DOHH2 (cell line): ENCODE results near the gene MLST8.
"Not testable (repeated sequence)": the region's sequence is repeated elsewhere in the genome, so short reads cannot be mapped to it uniquely, and the experiment has no call there.

ENCODE experiments used
- H3F3A ChIP-seq: fragments of 200-600 bp; sonication (generic), shearing (Covaris generic); 2 replicates; pipeline ENCODE4 v1.6.0; 2016; ENCODE audit warnings: antibody characterized with exemption, mild to moderate bottlenecking; ENCODE audit not compliant: control insufficient read depth, insufficient read depth
- H3K27ac ChIP-seq: fragments of 200-600 bp; sonication (generic); 2 replicates; pipeline ENCODE4 v1.5.1; 2014; ENCODE audit warnings: low read depth, mild to moderate bottlenecking, low read length, moderate library complexity
- H3K27me3 ChIP-seq: fragments of 200-600 bp; sonication (generic); 2 replicates; pipeline ENCODE4 v1.6.1; 2014; ENCODE audit warnings: mild to moderate bottlenecking, low read length, mixed read lengths; ENCODE audit not compliant: control insufficient read depth
- H3K36me3 ChIP-seq: fragments of 200-600 bp; sonication (generic); 2 replicates; pipeline ENCODE4 v1.6.1; 2014; ENCODE audit warnings: mild to moderate bottlenecking, low read length, moderate library complexity, mixed read lengths; ENCODE audit not compliant: control insufficient read depth
- H3K4me1 ChIP-seq: fragments of 200-600 bp; sonication (generic); 2 replicates; pipeline ENCODE4 v1.6.1; 2014; ENCODE audit warnings: mild to moderate bottlenecking, low read length, mixed read lengths; ENCODE audit not compliant: control insufficient read depth
- H3K4me2 ChIP-seq: fragments of 200-600 bp; sonication (generic); 2 replicates; pipeline ENCODE4 v1.6.0; 2014; ENCODE audit warnings: mild to moderate bottlenecking, low read length, moderate library complexity
- H3K4me3 ChIP-seq: fragments of 200-600 bp; sonication (generic); 2 replicates; pipeline ENCODE4 v1.5.1; 2014; ENCODE audit warnings: mild to moderate bottlenecking, low read length, mixed read lengths
- H3K79me2 ChIP-seq: fragments of 200-600 bp; sonication (generic); 2 replicates; pipeline ENCODE4 v1.6.1; 2014; ENCODE audit warnings: mild to moderate bottlenecking, low read length, mixed read lengths; ENCODE audit not compliant: control insufficient read depth
- H3K9me2 ChIP-seq: fragments of 200-600 bp; sonication (generic); replicated peaks from 2 replicates; pipeline ENCODE4 v1.6.1; 2014; ENCODE audit warnings: mild to moderate bottlenecking, low read length, mixed read lengths; ENCODE audit not compliant: control insufficient read depth
- H3K9me3 ChIP-seq: fragments of 200-600 bp; sonication (generic); 2 replicates; pipeline ENCODE4 v1.6.1; 2014; ENCODE audit warnings: antibody characterized with exemption, low read length, mixed read lengths; ENCODE audit not compliant: control insufficient read depth, insufficient read depth
- H4K20me1 ChIP-seq: fragments of 200-600 bp; sonication (generic); 2 replicates; pipeline ENCODE4 v1.6.0; 2014; ENCODE audit warnings: low read depth, mild to moderate bottlenecking, antibody characterized with exemption, low read length, moderate library complexity; ENCODE audit not compliant: control insufficient read depth, insufficient read depth
- EZH2phosphoT487 ChIP-seq: fragments of 200-600 bp; sonication (generic); IDR thresholded peaks from 2 replicates; pipeline ENCODE4 v1.6.1; 2017; ENCODE audit warnings: borderline replicate concordance, mild to moderate bottlenecking, antibody characterized with exemption, low read length, moderate library complexity, mixed read lengths
- TF ChIP-seq, protein P1 (sequence below): fragments of 200-600 bp; sonication (generic); IDR thresholded peaks from one replicate; pipeline ENCODE4 v1.5.1; 2014; ENCODE audit warnings: antibody characterized with exemption, mild to moderate bottlenecking, low read depth, low read length; ENCODE audit not compliant: poor library complexity, severe bottlenecking

Gene MLST8

DNA sequence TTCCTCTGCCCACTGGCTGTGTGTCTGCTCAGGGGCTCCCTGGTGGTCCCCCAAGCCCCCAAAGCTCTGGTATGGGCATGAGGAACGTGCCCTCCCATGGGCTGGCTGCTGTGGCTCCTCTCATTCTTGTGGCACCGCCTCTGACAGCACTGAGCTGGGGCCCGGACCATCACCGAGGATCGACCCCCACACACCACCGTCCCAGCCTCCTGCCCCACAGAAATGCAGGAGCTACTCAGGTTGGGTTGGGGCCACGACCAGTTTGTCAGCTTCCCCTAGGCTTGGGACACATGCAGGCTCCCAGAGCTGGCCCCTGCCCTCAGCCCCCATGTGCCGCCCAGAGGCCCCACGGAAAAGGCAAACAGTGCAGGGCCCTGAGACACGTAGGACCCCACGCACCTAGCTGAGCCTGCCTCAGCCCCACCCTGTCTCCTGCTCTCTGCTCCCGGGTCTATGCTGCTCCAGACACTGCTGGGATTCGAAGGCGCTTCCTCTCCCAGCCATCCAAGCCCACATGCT, 5.6 kb upstream of the MLST8 start:
- peaks cover 5% of the 10 kb centered on the region; the same call in 1 of the 2 replicates for H4K20me1 ChIP-seq
- no peaks in the 10 kb centered on the region for H3K79me2 ChIP-seq
- TF ChIP-seq, protein P1, sequence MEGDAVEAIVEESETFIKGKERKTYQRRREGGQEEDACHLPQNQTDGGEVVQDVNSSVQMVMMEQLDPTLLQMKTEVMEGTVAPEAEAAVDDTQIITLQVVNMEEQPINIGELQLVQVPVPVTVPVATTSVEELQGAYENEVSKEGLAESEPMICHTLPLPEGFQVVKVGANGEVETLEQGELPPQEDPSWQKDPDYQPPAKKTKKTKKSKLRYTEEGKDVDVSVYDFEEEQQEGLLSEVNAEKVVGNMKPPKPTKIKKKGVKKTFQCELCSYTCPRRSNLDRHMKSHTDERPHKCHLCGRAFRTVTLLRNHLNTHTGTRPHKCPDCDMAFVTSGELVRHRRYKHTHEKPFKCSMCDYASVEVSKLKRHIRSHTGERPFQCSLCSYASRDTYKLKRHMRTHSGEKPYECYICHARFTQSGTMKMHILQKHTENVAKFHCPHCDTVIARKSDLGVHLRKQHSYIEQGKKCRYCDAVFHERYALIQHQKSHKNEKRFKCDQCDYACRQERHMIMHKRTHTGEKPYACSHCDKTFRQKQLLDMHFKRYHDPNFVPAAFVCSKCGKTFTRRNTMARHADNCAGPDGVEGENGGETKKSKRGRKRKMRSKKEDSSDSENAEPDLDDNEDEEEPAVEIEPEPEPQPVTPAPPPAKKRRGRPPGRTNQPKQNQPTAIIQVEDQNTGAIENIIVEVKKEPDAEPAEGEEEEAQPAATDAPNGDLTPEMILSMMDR: no peak
- TF ChIP-seq EZH2phosphoT487: no peak
- no peaks in the 10 kb centered on the region for H3K9me3 ChIP-seq
- no peak overlapping the region for H3K4me3 ChIP-seq
- peaks cover 14% of the 10 kb centered on the region for H3K4me1 ChIP-seq
- H3K36me3 ChIP-seq: no peaks in the 10 kb centered on the region
- H3K27ac ChIP-seq: no peak overlapping the region
- peaks cover 49% of the 10 kb centered on the region for H3K27me3 ChIP-seq
- H3K9me2 ChIP-seq: no peaks in the 10 kb centered on the region
- H3K4me2 ChIP-seq: no peak overlapping the region
- no peaks in the 10 kb centered on the region for H3F3A ChIP-seq

DNA sequence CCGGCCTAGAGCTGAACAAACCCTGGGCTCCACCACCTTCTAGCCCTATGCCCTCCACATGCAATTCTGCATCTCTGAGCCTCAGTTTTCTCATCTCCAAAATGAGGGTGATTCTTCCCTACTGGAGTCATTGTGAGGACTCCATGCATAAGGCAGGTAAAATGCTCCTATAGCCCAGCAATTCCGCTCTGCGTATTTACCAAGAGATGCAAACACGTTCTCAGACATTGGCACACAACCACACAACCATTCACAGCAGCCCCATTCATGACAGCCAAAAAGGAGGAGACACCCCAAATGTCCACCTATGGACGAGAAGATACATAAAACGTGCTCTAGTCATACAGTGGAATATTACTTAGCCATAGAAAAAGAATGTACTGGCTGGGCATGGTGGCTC, 4.9 kb upstream of the MLST8 start:
- Histone ChIP-seq H3K27me3 (peaks cover 42% of the 10 kb centered on the region), H3K36me3 (no peaks in the 10 kb centered on the region), H3K27ac (no peak overlapping the region), H3K9me2 (no peaks in the 10 kb centered on the region), H3K4me3 (no peak overlapping the region), H3K9me3 (no peaks in the 10 kb centered on the region), H4K20me1 (peaks cover 1% of the 10 kb centered on the region; the same call in 1 of the 2 replicates), H3K4me2 (no peak overlapping the region), H3K79me2 (no peaks in the 10 kb centered on the region), H3K4me1 (peaks cover 14% of the 10 kb centered on the region), H3F3A (no peaks in the 10 kb centered on the region)
- TF ChIP-seq, protein P1: no peak
- no peak for TF ChIP-seq EZH2phosphoT487

DNA sequence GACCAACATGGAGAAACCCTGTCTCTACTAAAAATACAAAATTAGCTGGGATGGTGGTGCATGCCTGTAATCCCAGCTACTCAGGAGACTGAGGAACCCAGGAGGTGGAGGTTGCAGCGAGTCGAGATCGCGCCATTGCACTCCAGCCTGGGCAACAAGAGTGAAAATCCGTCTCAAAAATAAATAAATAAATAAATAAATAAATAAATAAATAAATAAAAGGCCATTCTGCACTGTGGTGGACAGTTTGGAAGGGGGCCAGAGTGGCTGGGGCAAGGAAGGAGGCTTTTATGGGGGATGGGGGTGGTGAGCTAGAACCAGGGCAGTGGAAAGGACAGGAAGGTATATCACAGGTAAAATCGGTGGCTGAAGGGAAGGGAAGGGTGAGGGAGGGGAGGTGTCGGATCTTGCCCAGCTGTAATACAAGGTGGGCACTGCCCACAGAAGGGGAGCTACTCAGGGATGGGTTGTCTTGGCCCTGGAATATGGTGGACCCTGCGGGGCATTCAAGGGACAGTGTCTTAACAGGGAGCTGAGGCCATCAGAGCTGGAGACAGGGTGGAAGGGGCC, 2.0 kb upstream of the MLST8 start:
- H3K4me1 ChIP-seq: peaks cover 19% of the 10 kb centered on the region
- not testable (repeated sequence) for H3K4me2 ChIP-seq

DNA sequence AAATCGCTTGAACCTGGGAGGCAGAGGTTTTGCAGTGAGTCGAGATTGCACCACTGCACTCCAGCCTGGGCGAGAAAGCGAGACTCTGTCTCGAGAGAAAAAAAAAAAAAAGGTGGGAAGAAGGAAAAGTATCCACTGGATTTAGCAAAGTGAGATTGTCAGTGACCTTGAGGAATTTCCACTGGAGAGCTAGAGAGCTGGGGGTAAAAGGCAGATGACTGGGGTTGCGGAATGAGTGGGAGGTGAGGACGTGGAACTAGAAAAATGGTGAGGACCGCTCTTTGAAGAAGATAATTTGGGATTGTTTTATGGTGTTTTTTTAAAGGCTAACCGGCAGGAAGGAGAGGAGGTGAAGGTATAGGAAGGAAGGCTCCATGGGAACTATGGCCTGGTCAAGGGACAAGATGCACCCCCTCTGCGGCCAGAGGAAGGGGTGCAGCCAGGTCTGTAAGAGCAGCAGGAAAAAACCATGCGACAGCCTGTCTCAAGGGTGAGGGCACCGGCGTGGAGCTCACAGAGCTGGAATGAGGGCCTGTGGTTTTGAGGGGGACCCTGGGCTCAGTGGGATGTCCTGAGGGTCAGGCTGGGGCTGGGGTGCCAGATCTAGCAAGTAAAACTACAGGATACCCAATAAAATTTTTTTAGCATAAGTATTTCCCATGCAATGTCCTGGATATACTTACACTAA, 694 bp upstream of the MLST8 start:
- Histone ChIP-seq H3K4me1 (peaks cover 19% of the 10 kb centered on the region), H4K20me1 (no peaks in the 10 kb centered on the region), H3K27ac (peak overlapping the region; percentile 56; the same call in 1 of the 2 replicates), H3K9me2 (no peaks in the 10 kb centered on the region), H3K4me3 (peak overlapping the region; percentile 96), H3K36me3 (peaks cover 36% of the 10 kb centered on the region), H3F3A (no peaks in the 10 kb centered on the region), H3K27me3 (peaks cover 9% of the 10 kb centered on the region), H3K4me2 (peak overlapping the region; percentile 99), H3K79me2 (peaks cover 24% of the 10 kb centered on the region), H3K9me3 (no peaks in the 10 kb centered on the region)
- no peak for TF ChIP-seq EZH2phosphoT487
- TF ChIP-seq, protein P1: no peak

More for the DNA sequence above, 2.0 kb upstream of the MLST8 start:
- not testable (repeated sequence) for H3F3A ChIP-seq, H3K9me2 ChIP-seq, H3K27ac ChIP-seq, H4K20me1 ChIP-seq, H3K4me3 ChIP-seq, H3K9me3 ChIP-seq
- Histone ChIP-seq H3K36me3 (peaks cover 23% of the 10 kb centered on the region), H3K27me3 (peaks cover 20% of the 10 kb centered on the region), H3K79me2 (peaks cover 24% of the 10 kb centered on the region)
